Measurements from ENCODE around the gene UBE2QL1.

GRCh38 chr5:6418679-6419276 is 29.9 kb upstream of the UBE2QL1 start:
- TF ChIP-seq CTCF (IDR thresholded peaks at IDR 0.05) (no peak), SMAD3 (CRISPR knock-in tag; IDR thresholded peaks at IDR 0.05; ENCODE audit: borderline replicate concordance) (no peak), ZBTB43 (CRISPR knock-in tag; IDR thresholded peaks at IDR 0.05) (no peak), HMGA2 (CRISPR knock-in tag; IDR thresholded peaks at IDR 0.05) (no peak), ATF3 (CRISPR knock-in tag; conservative IDR thresholded peaks at IDR 0.05) (no peak), CREM (CRISPR knock-in tag; IDR thresholded peaks at IDR 0.05) (no peak)

Measured in WTC11 (cell line).